ENCODE results near the gene DXO. TPM values are rescaled to one million over a fixed set of nuclear protein-coding genes. Genes with fewer than 3 reads are reported as not detected.
"Not testable (repeated sequence)": the region's sequence is repeated elsewhere in the genome, so short reads cannot be mapped to it uniquely, and the experiment has no call there.

The DXO gene
- total RNA-seq, 1 donor from 2014 or later, result 19.9 TPM

- intact Hi-C loops (cut with micrococcal nuclease), result not testable (repeated sequence)
These were observed 39.8 kb downstream of the DXO start for GRCh38 chr6:31932137-31932536.

- intact Hi-C loops (cut with micrococcal nuclease), result no loop called here
These were observed 41.0 kb downstream of the DXO start for GRCh38 chr6:31930962-31931361.

- intact Hi-C loops (cut with micrococcal nuclease), result no loop called here
These were observed 43.3 kb downstream of the DXO start for GRCh38 chr6:31928672-31928939.

- intact Hi-C loops (cut with micrococcal nuclease), result no loop called here
These were observed 43.9 kb downstream of the DXO start for GRCh38 chr6:31927863-31928671.

- intact Hi-C loops (cut with micrococcal nuclease), result no loop called here
These were observed 44.6 kb downstream of the DXO start, which contains the start of gene C2 for GRCh38 chr6:31927242-31927862. C2 (plus strand) TSS chr6:31927717; CDS start chr6:31927753, 36 bp downstream.

GRCh38 chr6:31922942-31923341 lies 49.0 kb downstream of the DXO start:
- intact Hi-C loops (cut with micrococcal nuclease), result no loop called here

- intact Hi-C loops (cut with micrococcal nuclease), result no loop called here
These were observed 51.1 kb downstream of the DXO start for GRCh38 chr6:31920811-31921210.

Other genes with a start within 250 kb of the DXO start
- not detected in 2 replicates for gene MPIG6B, start 248.8 kb downstream of the DXO start, total RNA-seq
- 12.2 and 14.4 TPM in 2 replicates for gene DDAH2, start 242.8 kb downstream of the DXO start, total RNA-seq
- gene CLIC1, start 235.6 kb downstream of the DXO start, total RNA-seq, result 517 and 529 TPM in 2 replicates
- 47.8 and 51.5 TPM in 2 replicates for gene MSH5, start 232.1 kb downstream of the DXO start, total RNA-seq
- 12.2 and 12.8 TPM in 2 replicates for gene SAPCD1, start 209.5 kb downstream of the DXO start, total RNA-seq
- gene VWA7, start 194.8 kb downstream of the DXO start, total RNA-seq, result 6.0 and 6.2 TPM in 2 replicates
- gene VARS1, start 176.4 kb downstream of the DXO start, total RNA-seq, result 77.4 and 78.9 TPM in 2 replicates
- gene LSM2, start 165.2 kb downstream of the DXO start, total RNA-seq, result 85.4 and 89.3 TPM in 2 replicates
- gene HSPA1L, start 156.9 kb downstream of the DXO start, total RNA-seq, result 3.7 TPM in 2 replicates
- 155 and 159 TPM in 2 replicates for gene HSPA1A, start 156.6 kb downstream of the DXO start, total RNA-seq
- 82.7 and 85.0 TPM in 2 replicates for gene HSPA1B, start 144.4 kb downstream of the DXO start, total RNA-seq
- 33.2 and 33.8 TPM in 2 replicates for gene NEU1, start 109.3 kb downstream of the DXO start, total RNA-seq
- gene SLC44A4, start 93.1 kb downstream of the DXO start, total RNA-seq, result 0.34 TPM in 1 of 2 replicates, not detected in the other
- 61.0 and 61.6 TPM in 2 replicates for gene EHMT2, start 74.4 kb downstream of the DXO start, total RNA-seq
- 2.0 and 2.2 TPM in 2 replicates for gene ZBTB12, start 70.1 kb downstream of the DXO start, total RNA-seq
- gene C2, start 44.4 kb downstream of the DXO start, total RNA-seq, result 0.12 and 1.7 TPM in 2 replicates
- 0.22 and 0.59 TPM in 2 replicates for gene CFB, start 26.0 kb downstream of the DXO start, total RNA-seq
- 75.3 and 83.4 TPM in 2 replicates for gene NELFE, start 13.2 kb downstream of the DXO start, total RNA-seq
- 93.7 and 100 TPM in 2 replicates for gene SKIC2, start 13.0 kb downstream of the DXO start, total RNA-seq
- 4.0 and 4.6 TPM in 2 replicates for gene C4A, start 9.9 kb upstream of the DXO start, total RNA-seq
- 4.2 and 4.6 TPM in 2 replicates for gene C4B, start 42.7 kb upstream of the DXO start, total RNA-seq
- 1.0 and 1.4 TPM in 2 replicates for gene CYP21A2, start 66.3 kb upstream of the DXO start, total RNA-seq
- 5.5 and 6.1 TPM in 2 replicates for gene TNXB, start 137.2 kb upstream of the DXO start, total RNA-seq
- gene ATF6B, start 156.1 kb upstream of the DXO start, total RNA-seq, result 147 and 155 TPM in 2 replicates
- 5.3 and 5.5 TPM in 2 replicates for gene FKBPL, start 158.2 kb upstream of the DXO start, total RNA-seq
- 0.32 and 0.63 TPM in 2 replicates for gene PRRT1, start 179.8 kb upstream of the DXO start, total RNA-seq
- gene PPT2, start 182.0 kb upstream of the DXO start, total RNA-seq, result 9.8 and 11.1 TPM in 2 replicates
- gene EGFL8, start 192.5 kb upstream of the DXO start, total RNA-seq, result 6.5 and 6.8 TPM in 2 replicates
- 45.0 and 46.4 TPM in 2 replicates for gene AGPAT1, start 203.9 kb upstream of the DXO start, total RNA-seq
- 47.0 and 50.0 TPM in 2 replicates for gene RNF5, start 206.3 kb upstream of the DXO start, total RNA-seq
- 34.1 and 37.9 TPM in 2 replicates for gene AGER, start 212.1 kb upstream of the DXO start, total RNA-seq
- 97.7 and 106 TPM in 2 replicates for gene PBX2, start 218.1 kb upstream of the DXO start, total RNA-seq
- gene GPSM3, start 220.5 kb upstream of the DXO start, total RNA-seq, result 264 and 265 TPM in 2 replicates